HG02759 (cell line): ENCODE results near the gene RUNX1.
A peak's percentile ranks its signal among the peaks of the same experiment; 100 is the strongest.
"Not testable (repeated sequence)": the region's sequence is repeated elsewhere in the genome, so short reads cannot be mapped to it uniquely, and the experiment has no call there.

Source experiments
- ATAC-seq: cut with Tn5 transposase; IDR thresholded peaks from one replicate; pipeline ENCODE4 v1.9.1; 2021; ENCODE audit warnings: mild to moderate bottlenecking, moderate library complexity; ENCODE audit not compliant: unreplicated experiment

The RUNX1 gene

DNA sequence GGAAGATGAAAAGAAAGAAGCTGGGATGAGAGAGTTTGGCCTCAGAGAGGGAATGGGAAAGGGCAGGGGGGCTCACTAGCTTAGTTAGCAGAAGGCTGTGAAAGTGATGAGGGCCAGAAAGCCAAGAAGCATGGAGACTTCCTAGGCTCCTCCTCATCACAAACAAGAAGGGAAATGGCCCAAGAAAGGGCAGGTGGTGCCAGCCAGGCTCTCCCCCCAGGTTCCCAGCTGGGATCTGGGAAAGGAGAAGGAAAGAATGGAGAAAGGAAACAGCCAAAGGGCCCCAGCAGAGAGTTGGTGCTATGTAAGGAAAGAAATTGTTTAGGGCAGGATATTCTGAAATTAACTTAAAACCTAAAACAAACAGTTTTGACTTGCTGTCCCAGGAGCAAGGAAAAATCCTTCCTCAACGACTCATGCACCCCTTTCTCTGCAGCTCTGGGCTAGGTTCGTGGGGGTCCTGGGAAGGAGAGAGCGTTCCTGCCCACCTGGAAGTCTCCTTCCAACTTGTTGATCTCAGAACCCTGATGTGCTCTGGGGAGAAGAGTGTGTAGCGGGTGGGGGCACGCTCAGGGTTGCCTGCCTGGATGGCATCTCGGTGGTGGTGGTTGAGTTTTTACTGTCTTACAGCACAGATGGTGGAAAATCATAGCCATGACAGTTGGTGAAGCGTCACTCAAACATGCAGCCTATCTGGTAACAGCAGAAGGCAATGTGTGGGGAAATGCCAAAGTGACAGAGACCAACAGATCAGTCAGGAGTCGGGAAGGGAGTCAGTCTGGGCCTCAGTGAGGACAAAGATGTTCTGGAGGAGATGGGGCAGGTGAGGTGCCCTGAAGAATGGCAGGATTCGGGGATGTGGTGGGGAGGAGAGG, 233.0 kb downstream of the RUNX1 start:
- no peak for ATAC-seq

DNA sequence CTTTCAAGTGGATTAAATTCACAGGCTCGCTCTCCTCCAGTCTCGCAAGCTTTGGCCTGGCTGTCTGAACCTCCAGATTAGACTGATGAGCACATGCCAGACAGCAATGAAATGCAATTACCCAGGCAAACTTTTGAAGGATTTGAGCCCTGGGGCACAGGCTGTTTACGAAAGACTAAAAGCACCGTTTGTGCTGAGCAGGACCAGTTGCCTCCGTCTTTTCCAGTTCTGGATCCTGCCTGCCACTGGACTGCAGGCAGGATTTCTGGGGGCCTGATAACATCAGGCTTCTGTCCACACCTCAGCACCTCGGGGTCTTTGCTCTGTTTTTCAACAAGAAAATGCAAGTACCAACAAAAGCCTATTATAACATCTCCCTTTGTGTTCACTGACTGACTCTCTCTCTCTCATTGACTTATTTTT, 234.6 kb downstream of the RUNX1 start:
- no peak for ATAC-seq

DNA sequence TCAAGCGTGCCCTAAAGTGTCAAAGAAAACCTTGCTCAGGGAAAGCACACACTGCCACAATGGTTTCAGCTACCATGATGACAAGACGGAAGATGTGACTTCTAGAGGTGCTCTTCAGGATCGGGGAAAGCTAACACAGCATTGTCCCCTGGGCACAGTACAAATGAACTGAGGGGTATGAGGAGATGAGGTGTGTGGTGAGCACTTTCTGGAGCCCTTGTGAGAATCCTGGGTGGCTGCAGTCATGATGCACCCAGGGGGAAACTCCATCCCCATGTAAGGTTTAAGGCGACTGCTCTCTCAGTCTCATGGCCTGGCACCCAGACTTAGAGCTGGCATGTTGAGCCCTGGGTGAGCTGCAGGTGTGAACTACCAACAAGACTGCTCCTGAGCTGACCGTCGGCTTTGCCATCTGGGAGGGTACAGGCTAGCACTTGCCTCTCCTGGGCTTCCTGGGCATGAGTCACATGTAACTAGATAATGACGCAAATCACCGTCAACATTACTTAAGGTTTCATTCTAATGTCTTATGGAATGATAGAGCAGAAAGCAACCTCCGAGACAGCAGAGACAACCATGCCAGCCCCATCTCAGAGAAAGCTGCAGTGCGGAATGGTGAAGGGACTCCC, 235.7 kb downstream of the RUNX1 start:
- no peak for ATAC-seq

DNA sequence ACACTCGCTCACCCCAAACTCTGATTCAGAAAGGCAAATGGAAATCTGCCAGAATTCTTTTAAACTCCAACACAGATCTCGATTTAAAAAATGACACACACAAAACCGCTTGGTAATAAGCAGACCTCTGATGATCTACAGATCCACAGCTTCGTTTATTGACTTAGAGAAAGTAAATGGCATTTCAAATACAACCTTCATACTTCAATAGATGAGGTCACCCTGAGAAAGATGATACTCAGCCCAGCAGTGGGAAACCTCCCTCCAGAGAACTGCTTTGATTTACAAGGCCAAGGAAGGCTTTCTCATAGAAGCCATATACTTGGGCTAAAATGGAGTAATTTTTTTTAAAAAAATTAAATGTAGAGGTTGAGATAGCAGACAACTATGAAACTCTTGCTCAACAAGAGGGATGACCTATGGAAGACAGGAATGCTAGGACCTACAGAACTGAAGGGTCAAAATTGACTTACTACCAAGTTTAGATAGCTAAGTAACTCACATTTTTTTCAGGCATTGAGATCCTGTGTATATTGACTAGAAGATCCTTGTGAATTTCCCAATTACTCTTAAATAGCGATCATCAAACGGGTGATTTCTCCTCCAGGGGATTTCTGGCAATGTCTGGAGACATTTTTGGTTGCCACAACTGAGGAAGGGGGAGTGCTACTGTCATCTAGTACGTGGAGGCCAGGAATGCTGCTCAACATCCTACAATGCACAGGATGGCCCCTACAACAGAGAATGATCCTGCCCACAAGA, 236.4 kb downstream of the RUNX1 start:
- ATAC-seq, result no peak

DNA sequence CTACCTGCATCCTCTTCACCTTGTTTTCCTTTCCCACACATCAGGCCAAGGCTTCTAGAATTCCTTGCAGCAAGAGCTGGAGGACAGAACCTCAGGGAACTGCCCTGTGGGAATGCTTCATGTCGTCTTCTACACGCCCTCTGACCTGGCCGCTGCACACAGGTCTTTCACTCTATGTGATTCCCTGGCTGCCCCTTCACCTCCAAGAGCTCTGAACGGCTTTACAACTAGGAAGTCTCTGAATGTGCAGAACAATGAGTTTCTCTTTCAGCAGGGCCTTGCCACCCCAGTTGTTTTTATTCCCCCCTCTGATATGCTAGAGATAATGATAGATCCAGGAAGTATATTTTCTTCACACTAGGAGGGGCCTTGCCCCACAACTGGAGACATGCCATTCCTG, 237.7 kb downstream of the RUNX1 start:
- no peak for ATAC-seq

DNA sequence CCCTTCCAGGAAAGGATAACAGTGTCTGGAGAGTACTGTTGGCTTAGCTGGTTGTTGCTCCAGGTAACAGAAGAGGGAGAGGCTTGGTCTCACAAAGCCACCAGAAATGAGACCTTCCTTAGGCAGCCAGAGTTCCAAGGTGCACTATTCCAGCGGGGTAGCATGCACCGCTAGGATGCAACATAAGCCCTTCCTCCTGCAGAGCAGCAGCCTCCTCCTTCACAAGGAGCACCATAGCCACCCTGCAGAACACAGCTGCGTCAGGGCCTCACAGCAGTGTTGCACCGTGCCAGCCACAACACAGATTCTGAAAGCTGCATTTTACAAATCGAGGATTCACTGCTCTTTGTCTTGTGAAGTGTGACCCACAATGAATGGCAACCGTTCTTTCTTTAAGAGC, 238.3 kb downstream of the RUNX1 start:
- no peak for ATAC-seq

DNA sequence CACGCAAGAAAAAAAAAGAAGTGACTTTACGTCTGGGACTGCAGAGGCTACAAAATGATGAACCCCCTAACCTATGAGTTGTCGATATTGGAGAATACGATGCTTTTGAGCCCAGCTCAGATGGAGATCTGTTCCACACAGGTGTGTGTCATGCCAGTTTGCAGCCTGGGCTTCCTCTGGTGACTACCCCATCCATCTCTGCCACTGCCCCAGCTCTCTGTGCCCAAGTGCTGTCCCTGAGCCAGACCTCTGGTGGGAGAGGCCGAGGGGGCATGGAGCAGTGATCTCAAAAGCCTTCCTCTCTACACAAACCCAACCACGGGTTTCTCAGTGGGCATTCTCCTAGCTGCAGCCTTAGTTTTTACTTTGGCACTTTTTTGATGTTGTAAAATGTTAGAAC, 239.3 kb downstream of the RUNX1 start:
- ATAC-seq, result no peak

DNA sequence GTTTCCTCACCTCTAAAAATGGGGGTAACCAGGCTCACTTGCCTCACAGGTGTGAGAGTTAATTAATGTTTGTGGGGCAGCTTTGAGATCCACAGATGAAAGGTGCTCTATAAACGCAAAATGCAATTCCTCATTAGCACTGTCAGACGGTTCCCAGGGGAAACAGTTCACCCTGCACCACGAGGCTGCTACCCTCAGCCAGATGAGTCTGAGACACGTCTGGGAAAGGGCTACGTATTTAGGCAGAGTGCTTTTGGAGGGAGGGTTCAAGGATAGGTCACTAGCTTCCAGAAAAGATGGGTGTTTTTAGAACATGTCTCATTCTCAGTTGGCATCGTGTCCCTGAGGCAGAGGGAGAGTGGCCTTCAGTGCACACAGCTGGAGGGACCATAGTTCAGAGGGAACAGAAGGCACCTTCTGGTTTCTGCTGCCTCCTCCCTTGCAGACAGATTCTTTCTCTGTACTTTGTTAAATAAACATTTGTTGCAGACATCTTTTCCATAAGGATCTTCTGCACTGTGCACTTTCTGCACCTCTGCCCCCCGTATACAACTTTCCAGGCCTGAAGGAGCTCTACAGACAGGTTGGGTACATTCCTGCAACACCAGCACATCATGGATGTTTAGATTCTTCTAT, 240.4 kb downstream of the RUNX1 start:
- ATAC-seq, result no peak

DNA sequence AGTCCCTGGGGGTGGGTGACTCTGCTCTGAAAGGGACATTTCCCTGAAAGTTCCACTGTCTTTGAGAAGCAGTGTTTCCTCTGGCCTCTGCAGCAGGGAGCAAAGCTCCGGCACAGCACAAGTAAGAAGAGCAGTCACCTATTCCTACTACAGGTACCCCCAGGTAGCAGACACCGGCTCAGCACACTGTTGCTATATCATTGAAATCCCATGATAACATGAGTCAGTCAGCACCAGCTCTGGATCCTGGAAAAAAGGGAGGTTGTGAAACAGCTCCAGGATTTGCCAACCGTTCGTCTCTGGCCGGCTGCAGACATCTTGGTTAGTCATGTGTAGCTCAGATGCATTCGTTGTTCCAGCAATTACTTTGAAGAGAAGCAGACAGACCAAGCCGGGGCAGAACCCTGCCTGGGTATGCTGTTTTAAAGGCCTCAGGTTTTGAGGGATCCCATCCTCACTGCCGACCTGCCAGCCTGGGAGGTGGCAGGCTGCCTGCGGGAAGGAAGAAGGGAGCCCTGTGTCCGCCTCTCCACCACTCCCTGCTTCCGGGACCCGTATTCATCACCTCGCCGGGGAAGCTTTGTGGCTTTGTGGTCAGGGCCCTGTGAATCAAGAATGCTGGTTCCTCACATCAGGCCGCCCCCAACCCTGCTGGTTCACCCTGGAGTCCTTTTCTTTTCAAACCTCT, 241.1 kb downstream of the RUNX1 start:
- peak; percentile 22 for ATAC-seq

DNA sequence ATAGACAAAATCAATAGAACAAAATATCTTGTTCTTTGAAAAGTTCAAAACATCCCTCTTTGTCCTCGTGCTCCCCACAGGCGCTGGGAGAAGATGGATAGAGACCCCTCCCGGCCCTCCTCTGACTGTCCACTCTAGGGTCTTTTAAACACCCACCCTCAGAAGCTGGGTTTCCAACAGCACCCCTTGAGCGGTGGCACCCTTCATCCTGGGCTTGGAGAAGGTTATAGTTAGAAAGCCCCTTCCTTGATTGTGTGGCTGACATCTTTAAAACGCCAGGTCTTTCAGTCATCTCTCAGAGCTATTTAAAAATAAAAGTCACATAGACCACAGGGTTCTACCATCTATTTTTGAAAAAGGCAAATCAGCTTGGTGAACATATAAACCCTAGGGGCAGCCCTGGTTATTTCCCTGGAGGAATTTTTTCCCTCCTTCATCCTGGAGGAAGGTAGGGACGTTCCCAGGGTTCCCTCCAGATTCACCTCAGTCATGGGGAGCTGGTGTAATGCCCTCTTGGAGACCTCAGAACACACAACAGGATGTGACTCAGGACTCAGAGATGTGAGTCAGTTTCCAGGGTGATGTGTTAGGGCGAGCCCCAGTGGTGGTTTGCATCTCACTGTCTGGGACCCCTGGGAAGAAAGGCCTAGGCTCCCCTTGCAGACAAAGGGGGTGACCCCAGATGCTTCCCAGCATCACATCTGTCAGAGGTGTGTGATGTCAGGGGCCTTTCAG, 241.8 kb downstream of the RUNX1 start:
- peak; percentile 76 for ATAC-seq

DNA sequence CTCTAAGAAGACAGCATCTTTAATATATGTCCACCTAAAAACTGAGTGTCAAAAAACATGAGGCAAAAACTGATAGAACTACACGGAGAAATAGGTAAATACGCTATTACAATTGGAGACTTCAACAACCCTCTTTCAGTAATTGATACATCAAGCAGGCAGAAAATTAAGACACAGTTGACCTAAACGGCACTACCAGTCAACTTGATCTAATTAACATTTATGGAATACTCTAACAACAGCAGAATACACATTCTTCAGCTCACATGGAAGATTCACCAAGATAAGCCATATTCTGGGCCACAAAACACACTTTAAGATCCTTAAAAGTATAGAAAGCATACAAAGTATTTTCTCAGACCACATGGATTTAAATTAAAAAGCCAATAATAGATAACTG, 242.7 kb downstream of the RUNX1 start:
- no peak for ATAC-seq

DNA sequence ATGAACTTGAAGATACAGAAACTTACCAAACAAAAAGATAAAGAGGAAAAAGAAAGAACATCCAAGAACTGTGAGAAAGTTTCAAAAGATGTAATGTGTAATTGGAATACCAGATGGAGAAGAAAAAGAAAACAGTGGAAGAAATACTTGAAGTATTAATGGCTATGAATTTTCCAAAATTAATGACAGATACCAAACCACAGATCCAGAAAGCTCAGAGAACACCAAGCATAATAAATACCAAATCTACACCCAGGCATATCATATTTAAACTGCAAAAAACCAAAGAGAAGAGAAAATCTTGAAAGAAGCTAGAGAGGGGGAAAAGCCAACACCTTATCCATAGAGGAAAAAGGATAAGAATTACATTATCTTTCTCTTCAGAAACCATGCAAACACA, 243.9 kb downstream of the RUNX1 start:
- ATAC-seq, result no peak

DNA sequence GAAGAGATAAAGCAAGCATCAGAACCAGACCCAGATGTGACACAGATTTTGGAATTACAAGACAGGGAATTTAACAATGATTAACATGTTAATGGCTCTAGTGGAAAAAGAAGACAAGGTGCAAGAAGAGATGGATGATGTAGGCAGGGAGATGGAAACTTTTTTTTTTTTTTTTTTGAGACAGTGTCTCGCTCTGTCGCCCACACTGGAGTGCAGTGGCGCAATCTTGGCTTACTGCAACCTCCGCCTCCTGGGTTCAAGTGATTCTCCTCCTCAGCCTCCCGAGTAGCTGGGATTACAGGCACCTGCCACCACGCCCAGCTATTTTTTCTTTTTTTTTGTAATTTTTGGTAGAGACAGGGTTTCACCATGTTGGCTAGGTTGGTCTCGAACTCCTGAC, 244.5 kb downstream of the RUNX1 start:
- not testable (repeated sequence) for ATAC-seq

DNA sequence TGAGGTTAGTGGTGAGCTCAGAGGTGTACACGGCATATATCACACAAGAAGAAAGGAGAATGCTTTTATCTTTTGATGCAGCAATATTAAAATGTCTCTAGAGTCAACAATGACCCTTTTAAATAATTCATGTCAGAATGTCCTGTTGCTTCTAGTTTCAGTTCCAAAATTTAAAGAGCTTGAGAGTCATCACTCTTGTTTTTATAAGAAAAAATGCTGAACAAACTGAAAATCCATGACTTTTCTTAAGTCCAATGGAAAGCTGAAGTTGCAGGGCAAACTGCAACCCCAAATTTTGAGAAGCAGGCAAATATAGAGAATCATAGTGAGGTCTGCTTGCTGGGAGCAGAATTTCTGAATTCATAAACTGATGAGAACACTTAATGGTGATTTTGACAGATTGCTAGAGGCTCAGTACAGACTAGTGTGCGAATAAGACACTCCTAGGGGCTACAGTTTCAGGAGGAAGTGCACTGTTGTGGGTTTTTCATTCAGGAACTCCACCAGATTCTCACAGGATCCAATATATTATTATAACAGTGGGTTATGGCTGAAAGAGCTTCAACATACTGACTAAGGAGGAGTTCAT, 245.2 kb downstream of the RUNX1 start:
- no peak for ATAC-seq

DNA sequence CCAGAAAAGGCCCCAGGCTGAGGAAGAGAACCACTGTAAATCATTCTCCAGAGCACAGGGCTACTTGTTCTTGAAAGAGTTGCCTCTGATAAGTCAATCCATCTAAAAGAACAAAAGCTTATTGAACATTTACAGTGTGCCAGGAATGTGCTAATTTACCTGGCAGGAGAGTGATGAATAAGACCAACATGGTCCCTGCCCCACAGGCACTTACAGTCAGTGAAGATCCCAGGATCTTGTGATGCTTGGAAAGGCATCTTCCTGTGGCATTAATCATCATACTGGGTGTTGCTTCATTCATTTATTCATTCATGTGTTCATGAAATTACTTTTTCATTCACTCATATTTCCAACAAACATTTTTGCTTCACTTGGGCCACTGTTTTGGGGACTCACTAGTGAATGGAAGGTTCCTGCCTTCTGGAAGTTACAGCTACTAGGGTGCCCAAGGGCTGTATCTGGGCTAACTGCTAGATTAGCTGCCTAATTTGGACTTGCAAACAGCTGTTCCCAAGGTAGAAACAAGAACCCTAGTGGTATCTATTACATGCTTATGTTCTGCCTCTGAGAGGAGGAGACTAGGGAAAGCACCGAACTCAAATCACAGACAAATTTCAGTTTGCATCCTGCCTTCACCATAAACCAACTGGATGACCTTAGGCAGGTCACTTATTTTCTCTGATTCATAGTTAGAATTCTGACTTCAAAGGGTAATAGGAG, 246.8 kb downstream of the RUNX1 start:
- no peak for ATAC-seq

DNA sequence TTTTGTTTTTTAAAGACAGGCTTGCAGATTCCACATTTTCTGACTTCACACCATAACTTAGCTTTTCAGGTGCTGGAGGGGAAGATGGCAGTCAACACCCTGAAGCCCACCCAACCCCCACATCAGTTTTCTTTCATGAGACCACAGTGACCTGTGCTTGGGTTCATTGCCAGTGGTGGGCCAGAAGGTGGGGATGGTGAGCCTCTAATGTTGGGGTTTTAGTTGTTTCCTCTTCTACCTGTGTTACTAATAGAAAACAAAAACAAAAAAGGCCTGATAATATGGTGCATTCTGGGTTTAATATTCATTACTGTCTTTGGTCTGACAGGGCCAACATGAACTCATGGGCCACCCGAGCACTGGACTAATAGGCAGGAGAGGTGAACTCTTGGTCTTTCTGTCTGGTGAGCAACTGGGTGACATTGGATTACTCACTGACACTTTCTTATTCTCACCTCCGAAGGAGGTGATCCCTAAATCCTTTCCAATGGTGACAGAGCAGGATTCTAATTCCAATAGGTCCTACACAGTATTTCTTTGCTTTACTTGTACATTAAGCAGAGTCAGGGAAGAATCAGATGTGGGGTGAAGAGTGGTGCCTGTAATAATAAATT, 247.5 kb downstream of the RUNX1 start:
- peak; percentile 56 for ATAC-seq

DNA sequence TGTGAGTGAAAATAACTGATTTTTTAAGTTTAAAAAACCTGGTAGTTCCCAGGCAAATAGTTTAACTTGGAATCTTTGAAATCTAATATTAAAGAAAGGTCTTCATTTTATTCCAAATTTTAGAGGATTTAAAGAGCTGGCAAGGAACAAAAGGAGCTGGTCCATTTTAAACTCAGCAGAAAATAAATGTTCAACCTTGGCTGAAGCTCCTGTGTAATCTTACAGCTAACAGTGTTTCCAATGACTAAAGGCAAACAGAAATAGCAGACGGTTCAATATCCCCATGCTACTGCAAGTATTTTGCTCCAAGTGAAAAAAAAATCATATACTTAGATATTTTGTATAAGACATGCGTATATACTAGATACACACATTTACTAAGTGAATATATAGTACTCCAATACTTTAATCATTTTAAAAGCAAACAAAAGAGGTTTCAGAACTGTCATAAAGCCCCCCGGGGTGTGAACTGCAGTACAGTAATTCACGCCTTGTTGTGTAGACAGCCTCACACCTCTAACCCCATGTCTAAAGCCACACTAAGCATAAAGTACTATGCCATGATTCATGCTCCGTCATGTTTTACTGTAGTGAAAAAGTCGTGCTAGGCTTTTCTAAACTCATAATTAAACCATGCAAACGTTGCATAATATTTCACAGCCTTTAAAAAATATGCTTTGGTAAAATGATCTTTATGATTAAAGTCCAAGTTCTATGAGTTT, 248.1 kb downstream of the RUNX1 start:
- ATAC-seq, result no peak

DNA sequence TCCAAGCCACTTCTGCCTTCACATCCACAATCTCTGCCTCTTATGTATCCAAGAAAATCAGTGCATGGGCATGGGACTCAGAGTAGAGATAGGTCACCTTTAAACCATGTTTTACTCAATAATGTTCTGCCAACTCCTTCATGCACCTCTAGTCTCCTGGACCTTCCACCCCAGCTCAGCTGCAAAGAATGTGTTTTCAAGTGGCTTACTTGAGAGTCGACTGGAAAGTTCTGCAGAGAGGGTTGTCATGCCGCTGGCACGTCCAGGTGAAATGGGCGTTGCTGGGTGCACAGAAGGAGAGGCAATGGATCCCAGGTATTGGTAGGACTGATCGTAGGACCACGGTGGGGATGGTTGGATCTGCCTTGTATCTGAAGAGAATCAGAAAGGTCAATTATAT, 250.0 kb downstream of the RUNX1 start:
- ATAC-seq, result no peak
